Neuronal stem cell (in vitro differentiated cells): ENCODE data around the gene SLC25A30.
"Not testable (repeated sequence)": the region's sequence is repeated elsewhere in the genome, so short reads cannot be mapped to it uniquely, and the experiment has no call there.

Experiments used
- DNase-seq: peaks from one replicate; pipeline ENCODE4 v3.0.0-alpha.2; 2013; ENCODE audit warnings: low spot score
- H2AFZ ChIP-seq: one replicate; pipeline ENCODE4 v1.6.1; 2013; ENCODE audit warnings: mild to moderate bottlenecking, low read length, inconsistent platforms
- H2AK5ac ChIP-seq: 2 replicates; pipeline ENCODE4 v1.6.1; 2013; ENCODE audit warnings: low read depth, mild to moderate bottlenecking, inconsistent platforms, low read length, moderate library complexity, mixed read lengths
- H2BK120ac ChIP-seq: 2 replicates; pipeline ENCODE4 v1.6.1; 2013; ENCODE audit warnings: low read depth, mild to moderate bottlenecking, inconsistent platforms, low read length, moderate library complexity, mixed read lengths
- H2BK12ac ChIP-seq: one replicate; pipeline ENCODE4 v1.6.1; 2013; ENCODE audit warnings: low read length, inconsistent platforms
- H2BK15ac ChIP-seq: 2 replicates; pipeline ENCODE4 v1.6.1; 2013; ENCODE audit warnings: mild to moderate bottlenecking, low read length, inconsistent platforms, mixed read lengths
- H2BK5ac ChIP-seq: one replicate; pipeline ENCODE4 v1.6.1; 2013; ENCODE audit warnings: inconsistent platforms, mild to moderate bottlenecking, low read length, moderate library complexity
- H3K14ac ChIP-seq: one replicate; pipeline ENCODE4 v1.6.1; 2013; ENCODE audit warnings: low read length, inconsistent platforms
- H3K18ac ChIP-seq: 2 replicates; pipeline ENCODE4 v1.6.1; 2013; ENCODE audit warnings: low read length, inconsistent platforms
- H3K23ac ChIP-seq: 2 replicates; pipeline ENCODE4 v1.6.1; 2013; ENCODE audit warnings: low read depth, mild to moderate bottlenecking, mixed read lengths, low read length, inconsistent platforms; ENCODE audit not compliant: poor library complexity
- H3K27ac ChIP-seq: replicated peaks from 3 replicates; pipeline ENCODE4 v1.5.1; 2013; ENCODE audit warnings: low read length, inconsistent platforms
- H3K27me3 ChIP-seq, 3 experiments: 2 replicates each; pipeline ENCODE4 v1.6.1; 2013; ENCODE audit warnings: low read length in 3 of 3, mild to moderate bottlenecking in 2 of 3, inconsistent platforms in 1 of 3, low read depth in 1 of 3, mixed read lengths in 1 of 3, moderate library complexity in 1 of 3; ENCODE audit not compliant: control insufficient read depth in 3 of 3, insufficient read depth in 3 of 3
- H3K36me3 ChIP-seq, 2 donors: replicated peaks in 1 of 2; 2 replicates each; pipeline ENCODE4 v1.6.1; 2013; ENCODE audit warnings: low read length in 2 of 2; ENCODE audit not compliant: control insufficient read depth in 2 of 2, insufficient read depth in 2 of 2
- H3K4ac ChIP-seq: 2 replicates; pipeline ENCODE4 v1.6.1; 2013; ENCODE audit warnings: inconsistent platforms, mild to moderate bottlenecking, low read length, moderate library complexity
- H3K4me1 ChIP-seq, 2 donors: 1 replicate in 1 of 2; 2 replicates in 1 of 2; pipeline ENCODE4 v1.6.1; 2013; ENCODE audit warnings: low read length in 2 of 2, low read depth in 1 of 2; ENCODE audit not compliant: control insufficient read depth in 2 of 2, insufficient read depth in 1 of 2
- H3K4me2 ChIP-seq: one replicate; pipeline ENCODE4 v1.6.1; 2013; ENCODE audit warnings: mild to moderate bottlenecking, low read length, inconsistent platforms; ENCODE audit not compliant: insufficient read depth, poor library complexity, severe bottlenecking
- H3K4me3 ChIP-seq, 2 donors: 2 replicates each; pipeline ENCODE4 v1.5.1; 2013; ENCODE audit warnings: low read length in 2 of 2, mild to moderate bottlenecking in 2 of 2, inconsistent platforms in 1 of 2, moderate library complexity in 1 of 2
- H3K79me1 ChIP-seq: one replicate; pipeline ENCODE4 v1.6.1; 2013; ENCODE audit warnings: low read depth, mild to moderate bottlenecking, inconsistent platforms, low read length, moderate library complexity
- H3K9ac ChIP-seq: one replicate; pipeline ENCODE4 v1.6.1; 2013; ENCODE audit warnings: mild to moderate bottlenecking, low read depth, low read length, inconsistent platforms; ENCODE audit not compliant: poor library complexity
- H3K9me3 ChIP-seq, 2 donors: replicated peaks in 1 of 2; 2 replicates each; pipeline versions ENCODE3 to v1.6.1; 2013; ENCODE audit warnings: low read length in 2 of 2, mild to moderate bottlenecking in 2 of 2, inconsistent platforms in 1 of 2, low read depth in 1 of 2, mixed read lengths in 1 of 2, moderate library complexity in 1 of 2; ENCODE audit not compliant: control insufficient read depth in 2 of 2, insufficient read depth in 1 of 2
- H4K8ac ChIP-seq: one replicate; pipeline ENCODE4 v1.6.1; 2013; ENCODE audit warnings: low read depth, mild to moderate bottlenecking, inconsistent platforms, low read length, moderate library complexity
- H4K91ac ChIP-seq: one replicate; pipeline ENCODE4 v1.6.1; 2013; ENCODE audit warnings: low read length, low read depth, mild to moderate bottlenecking, inconsistent platforms; ENCODE audit not compliant: poor library complexity
- WGBS, 2 donors: extraction: QIAGEN DNeasy Blood & Tissue Kit; methylation state at CpG; one replicate each; pipeline ENCODE4 v1.1.7; 2013; ENCODE audit warnings: missing lambda C conversion rate in 2 of 2, mixed read lengths in 1 of 2; ENCODE audit not compliant: insufficient read length in 2 of 2, insufficient replicate concordance in 1 of 2; ENCODE audit errors: extremely low coverage in 2 of 2; 5-methylcytosine and 5-hydroxymethylcytosine counted together

Gene SLC25A30

GRCh38 chr13:45379516-45379915 is 38.7 kb downstream of the SLC25A30 start:
- not testable (repeated sequence) for H2BK5ac ChIP-seq, H2BK15ac ChIP-seq, H2AFZ ChIP-seq, H3K23ac ChIP-seq, H3K4me3 ChIP-seq, H2BK120ac ChIP-seq, H3K9me3 ChIP-seq, H3K18ac ChIP-seq, H2AK5ac ChIP-seq, H3K4me2 ChIP-seq, H3K27me3 ChIP-seq, H3K4me1 ChIP-seq, H3K79me1 ChIP-seq, H2BK12ac ChIP-seq, H3K14ac ChIP-seq, H4K8ac ChIP-seq, H3K4ac ChIP-seq, H3K9ac ChIP-seq, H4K91ac ChIP-seq
- DNase-seq = peak; percentile 31
- peaks cover 5 to 13% of the 10 kb centered on the region in 2 donors for H3K36me3 ChIP-seq
- peak overlapping the region; percentile 89 for H3K27ac ChIP-seq
- no CpG with 5 or more reads among the region's 10 CpGs for WGBS, 2 donors

DNA sequence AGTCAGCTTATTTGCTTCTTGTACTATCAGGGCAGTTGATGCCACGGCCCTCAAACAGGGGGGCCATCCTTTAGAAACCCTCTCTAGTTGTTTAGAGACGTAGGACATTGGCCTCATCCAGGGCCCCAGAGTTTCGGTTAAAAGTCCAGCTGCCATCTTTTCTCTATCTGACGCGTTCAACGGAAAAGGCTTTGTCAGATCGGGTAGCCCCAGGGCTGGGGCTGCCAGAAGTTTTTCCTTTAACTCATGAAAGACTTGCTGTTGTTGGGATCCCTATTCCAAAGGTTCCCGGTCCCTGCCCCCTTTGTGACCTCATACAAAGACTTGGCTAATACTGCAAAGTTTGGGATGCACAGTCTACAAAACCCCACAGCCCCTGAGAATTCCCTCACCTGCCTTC is 39.4 kb downstream of the SLC25A30 start:
- not testable (repeated sequence) for H3K4me1 ChIP-seq, DNase-seq, H4K8ac ChIP-seq, H3K9me3 ChIP-seq, H3K4me3 ChIP-seq, H2AFZ ChIP-seq, H3K23ac ChIP-seq, H3K79me1 ChIP-seq, H3K18ac ChIP-seq, H3K4me2 ChIP-seq, H3K4ac ChIP-seq, H3K27me3 ChIP-seq, H2BK15ac ChIP-seq, H2BK5ac ChIP-seq, H3K14ac ChIP-seq, H2BK12ac ChIP-seq, H3K9ac ChIP-seq, H3K36me3 ChIP-seq, H4K91ac ChIP-seq, H2BK120ac ChIP-seq, H2AK5ac ChIP-seq
- peak overlapping the region; percentile 89 for H3K27ac ChIP-seq
- WGBS, 2 donors = no CpG with 5 or more reads among the region's 8 CpGs

DNA sequence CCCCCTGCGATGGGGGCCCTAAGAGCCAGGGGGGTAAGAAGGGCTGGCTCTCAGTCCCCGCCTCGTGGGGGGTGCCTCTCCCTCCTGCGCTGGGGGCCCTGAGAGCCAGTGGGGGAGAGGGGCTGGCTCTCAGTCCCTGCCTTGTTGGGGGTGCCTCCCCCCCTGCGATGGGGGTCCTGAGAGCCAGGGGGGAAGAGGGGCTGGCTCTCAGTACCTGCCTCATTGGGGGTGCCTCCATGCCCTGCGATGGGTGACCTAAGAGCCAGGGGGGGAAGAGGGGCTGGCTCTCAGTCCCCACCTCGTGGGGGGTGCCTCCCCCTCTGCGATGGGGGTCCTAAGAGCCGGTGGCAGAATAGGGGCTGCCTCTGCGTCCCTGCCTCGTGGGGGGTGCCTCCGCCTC is 40.9 kb downstream of the SLC25A30 start:
- not testable (repeated sequence) for H3K9ac ChIP-seq, H3K79me1 ChIP-seq, H3K23ac ChIP-seq, H4K8ac ChIP-seq, H3K27me3 ChIP-seq, H3K4me3 ChIP-seq, H3K4me1 ChIP-seq, H2BK120ac ChIP-seq, H2AFZ ChIP-seq, DNase-seq, H3K14ac ChIP-seq, H3K9me3 ChIP-seq
- H2BK12ac ChIP-seq = peak overlapping the region; percentile 73
- H3K4ac ChIP-seq = peak overlapping the region; percentile 76
- WGBS, 2 donors = no CpG with 5 or more reads among the region's 12 CpGs
- peak overlapping the region; percentile 94 for H3K18ac ChIP-seq
- H2AK5ac ChIP-seq = peak overlapping the region; percentile 88
- peak overlapping the region; percentile 14 for H3K4me2 ChIP-seq
- H2BK15ac ChIP-seq = peak overlapping the region; percentile 58
- H2BK5ac ChIP-seq = peak overlapping the region; percentile 66
- peak overlapping the region; percentile 64 for H4K91ac ChIP-seq
- peak overlapping the region; percentile 56 for H3K27ac ChIP-seq
- H3K36me3 ChIP-seq = peaks cover 0 to 12% of the 10 kb centered on the region in 2 donors

- no CpG with 5 or more reads among the region's 8 CpGs for WGBS, 2 donors
- H2AK5ac ChIP-seq = peak overlapping the region; percentile 91
- not testable (repeated sequence) for H3K4me3 ChIP-seq, H3K9me3 ChIP-seq, H3K4me1 ChIP-seq, H3K23ac ChIP-seq, H4K8ac ChIP-seq, DNase-seq, H2BK15ac ChIP-seq, H3K9ac ChIP-seq, H3K4me2 ChIP-seq, H4K91ac ChIP-seq, H3K27me3 ChIP-seq, H3K14ac ChIP-seq, H2BK12ac ChIP-seq, H3K79me1 ChIP-seq, H2AFZ ChIP-seq, H2BK120ac ChIP-seq, H3K4ac ChIP-seq
- H3K18ac ChIP-seq = peak overlapping the region; percentile 64
- H3K36me3 ChIP-seq = peaks cover 0 to 13% of the 10 kb centered on the region in 2 donors
- peak overlapping the region; percentile 75 for H3K27ac ChIP-seq
- peak overlapping the region; percentile 66 for H2BK5ac ChIP-seq
These were observed 41.5 kb downstream of the SLC25A30 start for GRCh38 chr13:45376651-45377050.
